ENCODE data around the gene OR8K3.

OR8K3 gene

GRCh38 chr11:56353991-56354390 is 39.0 kb downstream of the OR8K3 start, which contains the start of gene OR8J1:
Gene OR8J1 (plus strand): TSS chr11:56354291. CDS start chr11:56360247, 5,956 bp downstream.
- Histone ChIP-seq H3K27me3 (replicated peaks; ENCODE audit: control insufficient read depth, insufficient read depth, low read length, poor library complexity, severe bottlenecking) (no peaks in the 10 kb centered on the region), H3K27ac (ENCODE audit: insufficient read depth, low read length, poor library complexity, severe bottlenecking) (no peak within 1 kb of the TSS), H3K4me3 (ENCODE audit: insufficient read depth, low read depth, low read length, poor library complexity, severe bottlenecking) (no peak within 1 kb of the TSS), H3K9me3 (ENCODE audit: control insufficient read depth, low read length) (no peaks in the 10 kb centered on the region), H3K4me1 (ENCODE audit: control insufficient read depth, insufficient read depth, low read length, poor library complexity, severe bottlenecking) (no peaks in the 10 kb centered on the region), H3K36me3 (ENCODE audit: control insufficient read depth, insufficient read depth, low read length) (no peaks in the 10 kb centered on the region)
- no peak for DNase-seq
